Hematopoietic multipotent progenitor cell treated with erythropoietin and hydrocortisone succinate and interleukin-3 and kit ligand, for 17 days (in vitro differentiated cells): Measurements from ENCODE around the gene SLX4.

Source experiments
- DNase-seq: peaks from one replicate; pipeline ENCODE4 v3.0.0-alpha.2; 2015; ENCODE audit warnings: low spot score

SLX4 gene

GRCh38 chr16:3601614-3602319 is 9.6 kb downstream of the SLX4 start:
- DNase-seq: no peak

- DNase-seq: no peak
These were observed 11.5 kb downstream of the SLX4 start for GRCh38 chr16:3599922-3600321.

- no peak for DNase-seq
These were observed 12.3 kb downstream of the SLX4 start for GRCh38 chr16:3599121-3599520.

GRCh38 chr16:3598236-3598635 is 13.2 kb downstream of the SLX4 start:
- no peak for DNase-seq

GRCh38 chr16:3597676-3598075 is 13.7 kb downstream of the SLX4 start:
- no peak for DNase-seq

- no peak for DNase-seq
These were observed 14.2 kb downstream of the SLX4 start for GRCh38 chr16:3597226-3597625.

- DNase-seq: no peak
These were observed 15.1 kb downstream of the SLX4 start for GRCh38 chr16:3596101-3596861.

- DNase-seq: no peak
These were observed 15.8 kb downstream of the SLX4 start for GRCh38 chr16:3595521-3596021.

GRCh38 chr16:3595110-3595486 is 16.3 kb downstream of the SLX4 start:
- DNase-seq: no peak

- no peak for DNase-seq
These were observed 16.9 kb downstream of the SLX4 start for GRCh38 chr16:3594316-3595109.

GRCh38 chr16:3592559-3592958 is 18.8 kb downstream of the SLX4 start:
- no peak for DNase-seq

GRCh38 chr16:3591991-3592390 is 19.4 kb downstream of the SLX4 start:
- DNase-seq: no peak

- DNase-seq: no peak
These were observed 20.0 kb downstream of the SLX4 start for GRCh38 chr16:3591436-3591803.

- no peak for DNase-seq
These were observed 20.5 kb downstream of the SLX4 start for GRCh38 chr16:3590736-3591435.

- no peak for DNase-seq
These were observed 21.3 kb downstream of the SLX4 start for GRCh38 chr16:3589991-3590701.

GRCh38 chr16:3589441-3589921 is 21.9 kb downstream of the SLX4 start:
- no peak for DNase-seq

- no peak for DNase-seq
These were observed 22.4 kb downstream of the SLX4 start for GRCh38 chr16:3589001-3589400.

- no peak for DNase-seq
These were observed 23.8 kb downstream of the SLX4 start for GRCh38 chr16:3587547-3588110.

GRCh38 chr16:3584412-3584811 is 27.0 kb downstream of the SLX4 start:
- DNase-seq: no peak

GRCh38 chr16:3583303-3584038 is 27.9 kb downstream of the SLX4 start:
- DNase-seq: no peak
